ENCODE data around the gene RPEL1.
"Not testable (repeated sequence)": the region's sequence is repeated elsewhere in the genome, so short reads cannot be mapped to it uniquely, and the experiment has no call there.

RPEL1 gene

GRCh38 chr10:103203466-103203865 is 42.2 kb upstream of the RPEL1 start:
- no peak for DNase-seq (ENCODE audit: low spot score)
- TF ChIP-seq CTCF (IDR thresholded peaks at IDR 0.05; ENCODE audit: extremely low read depth, missing control alignments): no peak

GRCh38 chr10:103204353-103205255 is 41.1 kb upstream of the RPEL1 start:
- TF ChIP-seq CTCF (IDR thresholded peaks at IDR 0.05; ENCODE audit: extremely low read depth, missing control alignments): no peak
- DNase-seq (ENCODE audit: low spot score): no peak

- not testable (repeated sequence) for DNase-seq (ENCODE audit: low spot score)
These were observed 40.3 kb upstream of the RPEL1 start for GRCh38 chr10:103205401-103205800.

- DNase-seq (ENCODE audit: low spot score): not testable (repeated sequence)
These were observed 39.0 kb upstream of the RPEL1 start for GRCh38 chr10:103206715-103207114.

GRCh38 chr10:103207141-103207540 is 38.5 kb upstream of the RPEL1 start:
- TF ChIP-seq CTCF (IDR thresholded peaks at IDR 0.05; ENCODE audit: extremely low read depth, missing control alignments): no peak
- DNase-seq (ENCODE audit: low spot score): no peak

GRCh38 chr10:103207643-103208042 is 38.0 kb upstream of the RPEL1 start:
- DNase-seq (ENCODE audit: low spot score): not testable (repeated sequence)

- not testable (repeated sequence) for DNase-seq (ENCODE audit: low spot score)
These were observed 35.4 kb upstream of the RPEL1 start for GRCh38 chr10:103210262-103210661.

GRCh38 chr10:103215601-103216000 is 30.1 kb upstream of the RPEL1 start:
- DNase-seq (ENCODE audit: low spot score): no peak
- no peak for TF ChIP-seq CTCF (IDR thresholded peaks at IDR 0.05; ENCODE audit: extremely low read depth, missing control alignments)

GRCh38 chr10:103216362-103216761 is 29.3 kb upstream of the RPEL1 start:
- not testable (repeated sequence) for DNase-seq (ENCODE audit: low spot score)

- no peak for TF ChIP-seq CTCF (IDR thresholded peaks at IDR 0.05; ENCODE audit: extremely low read depth, missing control alignments)
- no peak for DNase-seq (ENCODE audit: low spot score)
These were observed 21.6 kb upstream of the RPEL1 start for GRCh38 chr10:103224133-103224532.

- not testable (repeated sequence) for DNase-seq (ENCODE audit: low spot score)
These were observed 21.0 kb upstream of the RPEL1 start for GRCh38 chr10:103224721-103225120.
